Aortic smooth muscle cell (primary cell): ENCODE measurements around the gene IGSF11. TPM values are rescaled to one million over a fixed set of nuclear protein-coding genes. Genes with fewer than 3 reads are reported as not detected.

ENCODE experiments used
- total RNA-seq: library from RNA; depleted of rRNA; stranded (reverse); fragments of >200 nt; gene quantifications from 2 replicates; pipeline ENCODE4 v1.2.3, GENCODE V29; 2014

Gene IGSF11
- under 0.01 TPM in 1 of 2 replicates, not detected in the other for total RNA-seq

GRCh38 chr3:119034256-119035013, at the start of gene IGSF11:
TSS of gene IGSF11 (minus strand) at chr3:119034846. CDS start at chr3:119034582, 264 bp downstream.

Other genes starting within 250 kb of the IGSF11 start
- not detected in 2 replicates for gene TEX55, start 111.3 kb upstream of the IGSF11 start, total RNA-seq
- gene UPK1B, start 138.8 kb upstream of the IGSF11 start, total RNA-seq, result 0.06 and 0.40 TPM in 2 replicates
- 32.6 and 56.8 TPM in 2 replicates for gene B4GALT4, start 206.0 kb upstream of the IGSF11 start, total RNA-seq